A549 (cell line): ENCODE data around the gene RAN. TPM values are rescaled to one million over a fixed set of nuclear protein-coding genes. Genes with fewer than 3 reads are reported as not detected.
"Not testable (repeated sequence)": the region's sequence is repeated elsewhere in the genome, so short reads cannot be mapped to it uniquely, and the experiment has no call there.

Source experiments
- ATAC-seq, 2 experiments: fragments of 200-7000 bp in 1 of 2; fragments of >200 bp in 1 of 2; cut with Nextera tagmentation in 1 of 2; cut with Tn5 transposase in 1 of 2; 3 replicates each; pipeline versions ENCODE4 v1.8.0 to v1.9.1; 2018 to 2020; ENCODE audit warnings: mild to moderate bottlenecking in 1 of 2, moderate library complexity in 1 of 2
- CTCF ChIA-PET: fragments of 300-600 bp; sonication (Branson Sonifier 250); formaldehyde crosslinking; extraction: SDS; loops from one replicate; lab custom pipeline; 2021; ENCODE audit warnings: antibody characterized with exemption, inconsistent platforms; lab: Yijun Ruan, JAX
- POLR2A ChIA-PET: fragments of 350-600 bp; formaldehyde crosslinking; extraction: SDS; loops from one replicate; lab custom pipeline; 2021; ENCODE audit warnings: antibody characterized with exemption, inconsistent platforms; lab: Yijun Ruan, JAX
- DNase-seq, 2 experiments: peaks; one replicate each; pipeline versions ENCODE4 v3.0.0 to v3.0.0-alpha.2; 2011 to 2016; ENCODE audit warnings: low read depth in 1 of 2, low spot score in 1 of 2
- FAIRE-seq: peaks from 2 replicates; lab custom pipeline; 2011; peaks lifted over from hg19 to GRCh38; lab: Jason Lieb, UNC
- H3K27ac ChIP-seq, 2 experiments: fragments of >200 bp; sonication (Bioruptor Twin); formaldehyde crosslinking; 3 replicates each; pipeline ENCODE4 v1.5.1; 2016 to 2017
- H3K4me1 ChIP-seq: fragments of >200 bp; sonication (Bioruptor Twin); formaldehyde crosslinking; 3 replicates; pipeline ENCODE4 v1.6.1; 2016
- H3K4me2 ChIP-seq: fragments of >200 bp; sonication (Bioruptor Twin); formaldehyde crosslinking; 3 replicates; pipeline ENCODE4 v1.6.1; 2016
- H3K4me3 ChIP-seq: fragments of >200 bp; sonication (Bioruptor Twin); formaldehyde crosslinking; 3 replicates; pipeline ENCODE4 v1.5.1; 2016
- H3K9me3 ChIP-seq: fragments of >200 bp; sonication (Bioruptor Twin); formaldehyde crosslinking; 3 replicates; pipeline ENCODE4 v1.6.1; 2016
- BHLHE40 ChIP-seq: IDR thresholded peaks from 2 replicates; pipeline ENCODE4 v1.6.1; 2012; ENCODE audit warnings: low read depth, low read length, inconsistent platforms
- CBX2 ChIP-seq: fragments of 200-600 bp; sonication (generic); IDR thresholded peaks from 2 replicates; pipeline ENCODE4 v1.6.1; 2016; ENCODE audit warnings: low read depth, mild to moderate bottlenecking, borderline replicate concordance
- CHD4 ChIP-seq: fragments of 200-600 bp; sonication (generic); IDR thresholded peaks from 2 replicates; pipeline ENCODE4 v1.6.1; 2016; ENCODE audit warnings: antibody characterized with exemption, mild to moderate bottlenecking, borderline replicate concordance
- EHF ChIP-seq: fragments of 250-450 bp; sonication (Bioruptor Pico); IDR thresholded peaks from 2 replicates; pipeline ENCODE4 v1.5.0; 2020; ENCODE audit warnings: mild to moderate bottlenecking
- EHMT2 ChIP-seq: fragments of 200-600 bp; sonication (generic); IDR thresholded peaks from 2 replicates; pipeline ENCODE4 v1.6.1; 2016; ENCODE audit warnings: antibody characterized with exemption, low read depth, mild to moderate bottlenecking, moderate library complexity
- EP300 ChIP-seq, 2 experiments: fragments of >200 bp; sonication (Bioruptor Twin); formaldehyde crosslinking; IDR thresholded peaks; 2 replicates in 1 of 2; 3 replicates in 1 of 2; pipeline ENCODE4 v1.6.1; 2016 to 2017
- FOSB ChIP-seq: fragments of 250-450 bp; sonication (Bioruptor Pico); IDR thresholded peaks from 2 replicates; pipeline ENCODE4 v1.5.0; 2020; ENCODE audit warnings: mild to moderate bottlenecking, moderate library complexity
- FOSL2 ChIP-seq, 2 experiments: fragments of 450-650 bp in 1 of 2; fragments of >200 bp in 1 of 2; sonication (Bioruptor Twin) in 1 of 2; formaldehyde crosslinking; IDR thresholded peaks; 2 replicates each; pipeline versions ENCODE4 v1.5.0 to v1.6.1; 2016 to 2020; ENCODE audit warnings: mild to moderate bottlenecking in 1 of 2, moderate library complexity in 1 of 2
- GATA3 ChIP-seq: IDR thresholded peaks from 2 replicates; pipeline ENCODE4 v1.6.1; 2012; ENCODE audit warnings: borderline replicate concordance
- HDAC2 ChIP-seq: fragments of 200-600 bp; sonication (generic); IDR thresholded peaks from 2 replicates; pipeline ENCODE4 v1.6.1; 2016
- HOXA7 ChIP-seq: fragments of 250-450 bp; sonication (Bioruptor Pico); IDR thresholded peaks from 2 replicates; pipeline ENCODE4 v1.5.0; 2020; ENCODE audit warnings: mild to moderate bottlenecking, moderate library complexity
- HOXB13 ChIP-seq: fragments of 250-450 bp; sonication (Bioruptor Pico); IDR thresholded peaks from 2 replicates; pipeline ENCODE4 v1.5.0; 2020; ENCODE audit warnings: low read depth, mild to moderate bottlenecking, moderate library complexity
- HOXB5 ChIP-seq: fragments of 250-450 bp; sonication (Bioruptor Pico); IDR thresholded peaks from 2 replicates; pipeline ENCODE4 v1.5.0; 2020; ENCODE audit warnings: mild to moderate bottlenecking, moderate library complexity
- KDM1A ChIP-seq: fragments of 200-600 bp; sonication (generic); IDR thresholded peaks from 2 replicates; pipeline ENCODE4 v1.6.1; 2016; ENCODE audit warnings: low read depth, mild to moderate bottlenecking
- KDM5A ChIP-seq: fragments of 200-600 bp; sonication (generic); IDR thresholded peaks from 2 replicates; pipeline ENCODE4 v1.6.1; 2016; ENCODE audit warnings: antibody characterized with exemption, mild to moderate bottlenecking
- MAFK ChIP-seq: fragments of 450-650 bp; IDR thresholded peaks from 2 replicates; pipeline ENCODE4 v1.6.1; 2014; ENCODE audit not compliant: partially characterized antibody
- MYC ChIP-seq: IDR thresholded peaks from 2 replicates; pipeline ENCODE4 v1.6.1; 2012; ENCODE audit warnings: mild to moderate bottlenecking, inconsistent platforms, low read length, improper control_type of control experiment, borderline replicate concordance
- NR3C1 ChIP-seq: fragments of >200 bp; sonication (Bioruptor Twin); formaldehyde crosslinking; IDR thresholded peaks from 3 replicates; pipeline ENCODE4 v1.6.1; 2017
- RFX5 ChIP-seq: fragments of 450-650 bp; IDR thresholded peaks from 2 replicates; pipeline ENCODE4 v1.7.1; 2014; ENCODE audit warnings: antibody characterized with exemption, mild to moderate bottlenecking, moderate library complexity
- SMC3 ChIP-seq: fragments of >200 bp; sonication (Bioruptor Twin); formaldehyde crosslinking; IDR thresholded peaks from 3 replicates; pipeline ENCODE4 v1.6.1; 2018; ENCODE audit warnings: inconsistent platforms
- SREBF2 ChIP-seq: fragments of 450-650 bp; IDR thresholded peaks from 2 replicates; pipeline ENCODE4 v1.6.1; 2014; ENCODE audit warnings: mild to moderate bottlenecking, moderate library complexity
- ZNF302 ChIP-seq: fragments of 250-450 bp; sonication (Bioruptor Pico); IDR thresholded peaks from 2 replicates; pipeline ENCODE4 v1.9.0; 2021; ENCODE audit warnings: inconsistent platforms, mild to moderate bottlenecking, moderate library complexity
- WGBS: methylation state at CpG from one replicate; pipeline ENCODE4 v1.1.6; 2017; ENCODE audit errors: missing lambda C conversion rate; 5-methylcytosine and 5-hydroxymethylcytosine counted together
- polyA plus RNA-seq, 4 experiments: library from polyadenylated mRNA; depleted of rRNA in 3 of 4; stranded (reverse); fragments of >200 nt; fragmentation: RNase III in 1 of 4; extraction: RNeasy Plus Mini Kit Qiagen cat#74134 plus additional on column Dnase treatment in 1 of 4; gene quantifications; 2 replicates in 3 of 4; 3 replicates in 1 of 4; pipeline ENCODE4 v1.2.3, GENCODE V29; 2011 to 2017
- TF ChIP-seq, protein P1 (sequence below): fragments of 250-450 bp; sonication (Bioruptor Pico); IDR thresholded peaks from 2 replicates; pipeline ENCODE4 v1.5.0; 2020; ENCODE audit warnings: low read depth, mild to moderate bottlenecking, moderate library complexity
- TF ChIP-seq, protein P2 (sequence below): fragments of >200 bp; sonication (Bioruptor Twin); formaldehyde crosslinking; IDR thresholded peaks from 3 replicates; pipeline ENCODE4 v1.5.1; 2016
- TF ChIP-seq, protein P3 (sequence below): fragments of 150-350 bp; IDR thresholded peaks from 2 replicates; pipeline ENCODE4 v1.6.1; 2014; ENCODE audit warnings: low read depth, mild to moderate bottlenecking, low read length
- TF ChIP-seq, protein P4 (sequence below): fragments of >200 bp; sonication (Bioruptor Twin); formaldehyde crosslinking; IDR thresholded peaks from 3 replicates; pipeline ENCODE4 v1.6.1; 2016

RAN gene
- polyA plus RNA-seq, 2 of the 4 experiments (the other 2 are of a cell fraction), result 1,941 to 3,303 TPM

DNA sequence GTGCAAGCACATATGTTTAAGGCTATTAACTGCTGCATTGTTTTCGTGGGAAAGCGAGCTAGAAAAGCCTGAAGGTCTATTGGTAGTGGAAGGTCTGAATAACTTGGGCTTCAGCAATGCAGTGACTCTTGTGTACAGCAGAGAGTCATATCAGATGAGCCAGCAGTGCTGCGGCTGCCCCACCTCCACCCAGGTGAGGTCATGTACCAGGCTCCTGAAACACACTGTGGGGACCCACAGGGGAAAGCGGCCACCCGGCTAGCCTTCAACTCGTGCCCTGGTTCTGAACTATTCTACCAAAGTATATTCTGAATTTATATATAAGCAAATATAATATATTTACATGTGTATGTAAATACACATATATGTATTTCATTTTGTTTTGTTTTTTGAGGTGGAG, 12.7 kb upstream of the RAN start:
- Histone ChIP-seq H3K4me2 (no peak overlapping the region), H3K4me3 (no peak overlapping the region), H3K9me3 (peaks cover 22% of the 10 kb centered on the region), H3K4me1 (no peaks in the 10 kb centered on the region), H3K27ac (no peak overlapping the region)
- FAIRE-seq (no peak), DNase-seq (no peak), ATAC-seq (no peak)
- POLR2A ChIA-PET, result no interaction called here
- CTCF ChIA-PET, result interaction anchor here (0.5 kb wide), 1 partner anchor 15 kb away, joined by 3 read pairs; no protein-coding TSS in a partner anchor
- 70% methylated on average over 6 of the region's 6 CpGs for WGBS
- TF ChIP-seq EHF (CRISPR knock-in tag) (no peak), CBX2 (no peak), SREBF2 (no peak), RFX5 (no peak), CHD4 (no peak), ZNF302 (no peak), BHLHE40 (no peak), EP300 (IDR thresholded peaks at IDR 0.05) (no peak), GATA3 (no peak), FOSL2 (IDR thresholded peaks at IDR 0.05) (no peak), FOSL2 (CRISPR knock-in tag; IDR thresholded peaks at IDR 0.05) (no peak), NR3C1 (no peak), KDM5A (no peak), KDM1A (no peak), FOSB (CRISPR knock-in tag) (no peak)
- TF ChIP-seq, protein P1, sequence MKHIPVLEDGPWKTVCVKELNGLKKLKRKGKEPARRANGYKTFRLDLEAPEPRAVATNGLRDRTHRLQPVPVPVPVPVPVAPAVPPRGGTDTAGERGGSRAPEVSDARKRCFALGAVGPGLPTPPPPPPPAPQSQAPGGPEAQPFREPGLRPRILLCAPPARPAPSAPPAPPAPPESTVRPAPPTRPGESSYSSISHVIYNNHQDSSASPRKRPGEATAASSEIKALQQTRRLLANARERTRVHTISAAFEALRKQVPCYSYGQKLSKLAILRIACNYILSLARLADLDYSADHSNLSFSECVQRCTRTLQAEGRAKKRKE (CRISPR knock-in tag), result no peak
- TF ChIP-seq, protein P2, sequence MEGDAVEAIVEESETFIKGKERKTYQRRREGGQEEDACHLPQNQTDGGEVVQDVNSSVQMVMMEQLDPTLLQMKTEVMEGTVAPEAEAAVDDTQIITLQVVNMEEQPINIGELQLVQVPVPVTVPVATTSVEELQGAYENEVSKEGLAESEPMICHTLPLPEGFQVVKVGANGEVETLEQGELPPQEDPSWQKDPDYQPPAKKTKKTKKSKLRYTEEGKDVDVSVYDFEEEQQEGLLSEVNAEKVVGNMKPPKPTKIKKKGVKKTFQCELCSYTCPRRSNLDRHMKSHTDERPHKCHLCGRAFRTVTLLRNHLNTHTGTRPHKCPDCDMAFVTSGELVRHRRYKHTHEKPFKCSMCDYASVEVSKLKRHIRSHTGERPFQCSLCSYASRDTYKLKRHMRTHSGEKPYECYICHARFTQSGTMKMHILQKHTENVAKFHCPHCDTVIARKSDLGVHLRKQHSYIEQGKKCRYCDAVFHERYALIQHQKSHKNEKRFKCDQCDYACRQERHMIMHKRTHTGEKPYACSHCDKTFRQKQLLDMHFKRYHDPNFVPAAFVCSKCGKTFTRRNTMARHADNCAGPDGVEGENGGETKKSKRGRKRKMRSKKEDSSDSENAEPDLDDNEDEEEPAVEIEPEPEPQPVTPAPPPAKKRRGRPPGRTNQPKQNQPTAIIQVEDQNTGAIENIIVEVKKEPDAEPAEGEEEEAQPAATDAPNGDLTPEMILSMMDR, result no peak
- TF ChIP-seq, protein P3, sequence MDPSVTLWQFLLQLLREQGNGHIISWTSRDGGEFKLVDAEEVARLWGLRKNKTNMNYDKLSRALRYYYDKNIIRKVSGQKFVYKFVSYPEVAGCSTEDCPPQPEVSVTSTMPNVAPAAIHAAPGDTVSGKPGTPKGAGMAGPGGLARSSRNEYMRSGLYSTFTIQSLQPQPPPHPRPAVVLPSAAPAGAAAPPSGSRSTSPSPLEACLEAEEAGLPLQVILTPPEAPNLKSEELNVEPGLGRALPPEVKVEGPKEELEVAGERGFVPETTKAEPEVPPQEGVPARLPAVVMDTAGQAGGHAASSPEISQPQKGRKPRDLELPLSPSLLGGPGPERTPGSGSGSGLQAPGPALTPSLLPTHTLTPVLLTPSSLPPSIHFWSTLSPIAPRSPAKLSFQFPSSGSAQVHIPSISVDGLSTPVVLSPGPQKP, result no peak
- TF ChIP-seq, protein P4, sequence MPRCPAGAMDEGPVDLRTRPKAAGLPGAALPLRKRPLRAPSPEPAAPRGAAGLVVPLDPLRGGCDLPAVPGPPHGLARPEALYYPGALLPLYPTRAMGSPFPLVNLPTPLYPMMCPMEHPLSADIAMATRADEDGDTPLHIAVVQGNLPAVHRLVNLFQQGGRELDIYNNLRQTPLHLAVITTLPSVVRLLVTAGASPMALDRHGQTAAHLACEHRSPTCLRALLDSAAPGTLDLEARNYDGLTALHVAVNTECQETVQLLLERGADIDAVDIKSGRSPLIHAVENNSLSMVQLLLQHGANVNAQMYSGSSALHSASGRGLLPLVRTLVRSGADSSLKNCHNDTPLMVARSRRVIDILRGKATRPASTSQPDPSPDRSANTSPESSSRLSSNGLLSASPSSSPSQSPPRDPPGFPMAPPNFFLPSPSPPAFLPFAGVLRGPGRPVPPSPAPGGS, result no peak
- TF ChIP-seq, all 56 proteins: peak for 0

DNA sequence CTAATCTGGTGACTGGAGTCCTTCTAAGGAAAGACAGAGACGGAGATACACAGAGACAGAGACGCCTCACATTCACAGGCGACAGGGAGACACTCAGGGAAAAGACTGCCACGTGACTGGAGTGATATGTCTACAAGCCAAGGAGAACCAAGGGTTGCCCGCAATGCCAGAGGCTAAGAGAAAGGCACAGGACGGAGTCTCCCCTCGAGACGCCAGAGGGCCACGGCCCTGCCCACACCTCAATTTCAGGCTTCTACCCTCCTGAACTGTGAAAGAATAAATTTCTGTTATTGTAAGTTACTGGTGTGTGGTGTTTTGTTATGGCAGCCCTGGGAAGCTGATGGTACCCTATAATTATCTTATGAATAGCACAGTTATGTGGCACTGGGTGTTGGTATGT, 11.6 kb upstream of the RAN start:
- FAIRE-seq, result no peak
- DNase-seq, result no peak
- H3K27ac ChIP-seq, result no peak overlapping the region
- TF ChIP-seq HOXB5 (CRISPR knock-in tag), result no peak
- CTCF ChIA-PET, result no interaction called here
- no peaks in the 10 kb centered on the region for H3K4me1 ChIP-seq
- H3K4me2 ChIP-seq, result no peak overlapping the region
- 70% methylated on average over 9 of the region's 9 CpGs for WGBS
- no peak for ATAC-seq
- peaks cover 22% of the 10 kb centered on the region for H3K9me3 ChIP-seq
- POLR2A ChIA-PET, result no interaction called here
- H3K4me3 ChIP-seq, result no peak overlapping the region

DNA sequence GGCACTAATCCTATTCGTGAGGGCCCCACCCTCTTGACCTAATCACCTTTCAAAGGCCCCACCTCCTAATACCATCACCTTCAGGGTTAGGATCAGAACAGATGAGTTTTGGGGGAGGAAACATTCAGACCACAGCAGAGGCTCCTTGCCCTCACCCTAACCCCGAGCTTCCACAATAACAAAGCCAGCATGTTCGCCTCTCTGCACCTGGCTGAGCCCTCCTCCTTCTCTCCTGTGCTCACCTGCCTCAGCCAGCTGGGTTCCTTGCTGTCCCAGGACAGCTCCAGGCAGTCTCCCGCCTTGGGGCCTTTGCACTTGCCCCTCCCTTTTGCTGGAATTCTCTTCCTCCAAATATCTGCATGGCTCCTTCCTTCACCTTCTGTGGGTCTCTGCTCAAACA, 9.7 kb upstream of the RAN start:
- POLR2A ChIA-PET, result interaction anchor here (0.7 kb wide), 1 partner anchor 8 kb away, joined by 3 read pairs; no protein-coding TSS in a partner anchor
- FAIRE-seq (no peak), ATAC-seq (no peak), DNase-seq (no peak)
- Histone ChIP-seq H3K27ac (no peak overlapping the region), H3K9me3 (peaks cover 17% of the 10 kb centered on the region), H3K4me2 (no peak overlapping the region), H3K4me3 (no peak overlapping the region), H3K4me1 (no peaks in the 10 kb centered on the region)
- CTCF ChIA-PET, result interaction anchor here (1.0 kb wide), 1 partner anchor 53 kb away, joined by 3 read pairs; no protein-coding TSS in a partner anchor
- WGBS, result 64% methylated on average over 4 of the region's 4 CpGs
- no peak for TF ChIP-seq SMC3
- TF ChIP-seq FOSB (CRISPR knock-in tag), result no peak
- no peak for TF ChIP-seq HOXB13 (CRISPR knock-in tag)
- no peak for TF ChIP-seq KDM5A
- no peak for TF ChIP-seq MAFK
- TF ChIP-seq EHMT2, result no peak
- no peak for TF ChIP-seq MYC
- TF ChIP-seq, protein P2, result no peak
- TF ChIP-seq HDAC2, result no peak
- no peak for TF ChIP-seq HOXA7 (CRISPR knock-in tag)

DNA sequence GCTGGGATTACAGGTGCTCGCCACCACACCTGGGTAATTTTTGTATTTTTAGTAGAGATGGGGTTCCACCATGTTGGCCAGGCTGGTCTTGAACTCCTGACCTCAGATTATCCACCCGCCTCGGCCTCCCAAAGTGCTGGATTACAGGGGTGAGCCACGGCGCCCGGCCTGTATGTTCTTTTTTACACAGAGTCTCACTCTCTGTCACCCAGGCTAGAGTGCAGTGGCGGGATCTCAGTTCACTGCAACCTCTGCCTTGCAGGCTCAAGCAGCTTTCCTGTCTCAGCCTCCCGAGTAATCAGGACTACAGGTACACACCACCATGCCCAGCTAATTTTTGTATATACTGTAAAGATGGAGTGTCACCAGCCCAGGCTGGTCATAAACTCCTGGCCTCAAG, 9.1 kb upstream of the RAN start:
- WGBS, result 93% methylated on average over 8 of the region's 8 CpGs
- POLR2A ChIA-PET, H3K27ac ChIP-seq, H3K4me3 ChIP-seq, CTCF ChIA-PET, FAIRE-seq, H3K4me2 ChIP-seq, H3K4me1 ChIP-seq, ATAC-seq, DNase-seq: not testable (repeated sequence)
- peaks cover 11% of the 10 kb centered on the region; the same call in 2 of the 3 replicates for H3K9me3 ChIP-seq
